Measurements from ENCODE around the gene RILPL2.
"Not testable (repeated sequence)": the region's sequence is repeated elsewhere in the genome, so short reads cannot be mapped to it uniquely, and the experiment has no call there.

Gene RILPL2

GRCh38 chr12:123436017-123436964 lies at the start of gene RILPL2:
Gene RILPL2, minus strand, starts transcription at chr12:123436684. Its CDS starts 264 bp downstream, at chr12:123436420.
- peak in 53 of 56 donors; percentile 17 to 86 (median 63) for DNase-seq

DNA sequence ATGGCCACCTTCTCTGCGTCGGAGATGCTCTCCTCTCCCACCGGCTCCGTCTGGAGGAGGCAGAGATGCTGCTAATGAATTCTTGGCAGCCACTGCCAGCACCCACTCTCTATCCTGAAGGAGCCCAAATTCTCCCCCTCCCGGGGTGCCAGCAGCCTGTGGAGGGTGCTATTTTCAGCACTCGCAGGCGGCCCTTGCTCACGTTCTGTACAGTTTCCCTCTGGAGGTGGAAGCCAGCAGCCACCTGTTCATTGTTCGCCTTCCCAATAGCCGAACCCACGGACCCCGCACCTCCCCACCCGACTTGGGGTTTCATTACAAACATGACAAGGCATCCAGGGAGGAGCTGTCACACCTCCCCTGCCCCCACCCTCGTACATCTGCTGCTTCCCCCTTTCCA lies 49.3 kb upstream of the RILPL2 start:
- DNase-seq: peak in 33 of 56 donors; percentile 13 to 82 (median 38)

- DNase-seq: no peak
These were observed 47.2 kb upstream of the RILPL2 start for GRCh38 chr12:123483602-123484248.

- DNase-seq: no peak
These were observed 46.4 kb upstream of the RILPL2 start for GRCh38 chr12:123482876-123483275.

DNA sequence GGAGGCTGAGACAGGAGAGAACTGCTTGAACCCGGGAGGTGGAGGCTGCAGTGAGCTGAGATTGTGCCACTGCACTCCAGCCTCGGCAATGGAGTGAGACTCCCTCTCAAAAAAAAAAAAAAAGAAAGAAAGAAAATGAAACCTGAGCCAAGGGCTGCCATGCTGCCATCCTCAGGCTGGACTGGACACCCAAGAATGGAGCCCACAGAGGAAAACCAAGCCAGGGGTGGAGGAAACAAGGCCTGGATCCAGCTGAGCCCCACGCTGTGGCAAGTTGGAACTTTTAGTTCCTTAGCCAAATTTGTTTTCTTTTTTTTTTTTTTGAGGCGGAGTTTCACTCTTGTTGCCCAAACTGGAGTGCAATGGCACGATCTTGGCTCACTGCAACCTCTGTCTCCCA lies 44.8 kb upstream of the RILPL2 start:
- DNase-seq: not testable (repeated sequence)

GRCh38 chr12:123479442-123480180 lies 43.1 kb upstream of the RILPL2 start:
- peak in 55 of 56 donors; percentile 40 to 98 (median 89) for DNase-seq

GRCh38 chr12:123478762-123479161 lies 42.3 kb upstream of the RILPL2 start:
- DNase-seq: peak in 55 of 56 donors; percentile 20 to 93 (median 71)

DNA sequence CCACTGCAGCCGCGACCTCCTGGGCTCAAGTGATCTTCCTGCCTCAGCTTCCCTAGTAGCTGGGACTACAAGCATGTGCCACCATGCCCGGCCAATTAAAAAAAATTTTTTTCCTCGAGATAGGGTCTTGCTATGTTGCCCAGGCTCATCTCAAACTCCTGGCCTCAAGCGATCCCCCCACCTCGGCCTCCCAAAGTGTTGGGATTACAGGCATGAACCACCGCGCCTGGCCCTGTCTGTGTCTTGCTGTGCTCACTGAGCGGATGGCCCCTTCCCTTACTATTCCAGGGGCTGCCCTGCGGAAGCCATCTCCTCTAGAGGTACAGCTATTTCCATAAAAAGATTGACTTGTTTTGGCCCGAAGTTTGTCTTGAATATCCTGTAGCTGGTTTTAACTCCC lies 41.6 kb upstream of the RILPL2 start:
- DNase-seq: no peak

GRCh38 chr12:123475246-123475703 lies 38.8 kb upstream of the RILPL2 start:
- no peak for DNase-seq

- DNase-seq: no peak
These were observed 38.2 kb upstream of the RILPL2 start for GRCh38 chr12:123474485-123475245.

GRCh38 chr12:123472438-123472849 lies 36.0 kb upstream of the RILPL2 start:
- DNase-seq: no peak

GRCh38 chr12:123471374-123472068 lies 35.0 kb upstream of the RILPL2 start:
- DNase-seq: peak in 31 of 56 donors; percentile 5 to 72 (median 38)

GRCh38 chr12:123469978-123470377 lies 33.5 kb upstream of the RILPL2 start:
- DNase-seq: no peak

- DNase-seq: no peak
These were observed 32.3 kb upstream of the RILPL2 start for GRCh38 chr12:123468786-123469185.

DNA sequence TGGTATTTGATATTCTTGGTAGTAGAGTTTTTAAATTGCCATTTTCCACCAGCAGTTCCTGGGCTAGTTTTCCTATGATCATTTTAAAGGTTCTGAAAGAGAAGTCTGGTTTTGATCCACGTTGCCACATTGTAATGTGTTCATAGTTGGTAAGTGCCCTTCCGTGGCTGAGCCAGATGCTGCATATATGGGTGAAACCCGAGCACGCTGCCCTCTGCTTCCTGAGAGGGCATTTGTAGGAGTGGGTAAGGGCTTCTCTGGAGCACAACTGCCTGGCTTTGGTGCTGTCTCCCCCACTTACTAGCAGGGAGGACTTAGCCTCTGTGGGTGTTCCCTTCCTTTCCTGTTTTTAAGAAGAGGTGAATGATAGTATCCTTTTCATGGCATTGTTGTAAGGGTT lies 28.6 kb upstream of the RILPL2 start:
- DNase-seq: no peak

DNA sequence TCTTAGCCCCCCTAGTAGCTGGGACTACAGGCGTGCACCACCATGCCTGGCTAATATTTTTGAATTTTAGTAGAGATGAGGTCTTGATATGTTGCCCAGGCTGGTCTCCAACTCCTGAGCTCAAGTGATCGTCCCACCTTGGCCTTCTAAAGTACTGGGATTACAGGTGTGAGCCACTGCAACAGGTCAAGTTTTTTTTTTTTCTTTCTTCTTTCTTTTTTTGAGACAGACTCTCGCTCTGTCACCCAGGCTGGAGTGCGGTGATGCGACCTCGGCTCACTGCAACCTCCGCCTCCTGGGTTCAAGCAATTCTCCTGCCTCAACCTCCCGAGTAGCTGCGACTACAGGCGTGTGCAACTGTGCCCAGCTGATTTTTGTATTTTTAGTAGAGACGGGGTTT lies 26.7 kb upstream of the RILPL2 start:
- DNase-seq: not testable (repeated sequence)

GRCh38 chr12:123457980-123458779 lies 21.7 kb upstream of the RILPL2 start, which contains the start of gene SNRNP35:
Gene SNRNP35, plus strand, starts transcription at chr12:123458139. Its CDS starts 7,402 bp downstream, at chr12:123465541.
- peak in 53 of 56 donors; percentile 9 to 94 (median 74) for DNase-seq

DNA sequence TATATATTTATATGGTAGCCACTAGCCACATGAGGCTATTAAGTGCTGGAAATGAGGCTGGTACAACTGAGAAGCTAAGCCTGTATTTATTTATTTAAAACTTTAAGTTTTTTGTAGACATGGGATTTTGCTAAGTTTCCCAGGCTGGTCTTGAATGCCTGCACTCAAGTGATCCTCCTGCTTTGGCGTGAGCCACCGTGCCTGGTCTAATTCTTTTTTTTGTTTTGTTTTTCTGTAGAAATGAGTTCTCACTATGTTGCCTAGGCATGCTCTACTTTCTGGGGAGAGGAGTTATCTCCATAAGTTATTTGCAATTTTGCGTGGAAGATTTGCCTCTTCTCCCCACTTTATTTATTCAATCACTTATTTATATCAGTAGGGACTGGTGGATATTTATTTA lies 16.7 kb upstream of the RILPL2 start:
- no peak for DNase-seq

- not testable (repeated sequence) for DNase-seq
These were observed 15.7 kb upstream of the RILPL2 start for GRCh38 chr12:123452276-123452550.

Measured in amygdala (tissue), 56 donors.